ENCODE results near the gene TRIM39.
"Not testable (repeated sequence)": the region's sequence is repeated elsewhere in the genome, so short reads cannot be mapped to it uniquely, and the experiment has no call there.

Gene TRIM39

GRCh38 chr6:30363459-30363858, 36.7 kb downstream of the TRIM39 start:
- DNase-seq (ENCODE audit: low read depth), result no peak

- no peak for DNase-seq (ENCODE audit: low read depth)
Measured at GRCh38 chr6:30364591-30364990, 37.9 kb downstream of the TRIM39 start.

GRCh38 chr6:30369280-30369679, 42.6 kb downstream of the TRIM39 start:
- DNase-seq (ENCODE audit: low read depth), result not testable (repeated sequence)

- DNase-seq (ENCODE audit: low read depth), result no peak
Measured at GRCh38 chr6:30378290-30378937, 51.7 kb downstream of the TRIM39 start.

GRCh38 chr6:30380464-30380863, 53.7 kb downstream of the TRIM39 start:
- DNase-seq (ENCODE audit: low read depth), result no peak

GRCh38 chr6:30386166-30386565, 59.4 kb downstream of the TRIM39 start:
- DNase-seq (ENCODE audit: low read depth), result no peak

- DNase-seq (ENCODE audit: low read depth), result no peak
Measured at GRCh38 chr6:30391240-30391639, 64.5 kb downstream of the TRIM39 start.

Measured in stromal cell of bone marrow (primary cell).